B cell (primary cell): ENCODE data around the gene ANO2. TPM values are rescaled to one million over a fixed set of nuclear protein-coding genes. Genes with fewer than 3 reads are reported as not detected.

Source experiments
- ATAC-seq: fragments of 200-7000 bp; cut with Tn5 transposase; one replicate; pipeline ENCODE4 v1.10.0; 2021; ENCODE audit warnings: low read depth, mild to moderate bottlenecking, moderate number of reproducible peaks, moderate library complexity
- CTCF ChIA-PET: fragments of 350-600 bp; sonication (Branson Sonifier 250); formaldehyde crosslinking; loops from one replicate; lab custom pipeline; 2021; ENCODE audit warnings: antibody characterized with exemption, inconsistent platforms; lab: Charles Lee
- POLR2A ChIA-PET: fragments of 350-600 bp; sonication (Branson Sonifier 250); formaldehyde crosslinking; loops from one replicate; lab custom pipeline; 2021; ENCODE audit warnings: antibody characterized with exemption; lab: Charles Lee
- DNase-seq: peaks from one replicate; pipeline ENCODE4 v3.0.0; 2013
- H2AFZ ChIP-seq: 2 replicates; pipeline ENCODE4 v1.6.1; 2012; ENCODE audit warnings: mild to moderate bottlenecking, low read depth, low read length; ENCODE audit not compliant: insufficient read depth, poor library complexity, severe bottlenecking
- H3K27ac ChIP-seq, 2 donors: 1 replicate in 1 of 2; 2 replicates in 1 of 2; pipeline ENCODE4 v1.5.1; 2012 to 2013; ENCODE audit warnings: low read length in 2 of 2, mild to moderate bottlenecking in 2 of 2, moderate library complexity in 1 of 2
- H3K27me3 ChIP-seq, 4 experiments: fragments of 200-600 bp in 1 of 4; sonication (generic) in 1 of 4; replicated peaks in 1 of 4; 1 replicate in 2 of 4; 2 replicates in 2 of 4; pipeline versions ENCODE4 v1.6.1 to v1.7.0; 2013 to 2016; ENCODE audit warnings: low read length in 3 of 4, mild to moderate bottlenecking in 2 of 4, mixed read lengths in 1 of 4, moderate library complexity in 1 of 4; ENCODE audit not compliant: insufficient read depth in 4 of 4, control insufficient read depth in 3 of 4; ENCODE audit errors: control extremely low read depth in 1 of 4
- H3K36me3 ChIP-seq, 2 experiments: replicated peaks in 1 of 2; 1 replicate in 1 of 2; 2 replicates in 1 of 2; pipeline versions ENCODE4 v1.6.1 to v1.7.1; 2013; ENCODE audit warnings: low read length in 1 of 2; ENCODE audit not compliant: insufficient read depth in 2 of 2, control insufficient read depth in 1 of 2; ENCODE audit errors: control extremely low read depth in 1 of 2, extremely low read depth in 1 of 2
- H3K4me1 ChIP-seq, 2 donors: fragments of 200-600 bp in 1 of 2; sonication (generic) in 1 of 2; 1 replicate in 1 of 2; 2 replicates in 1 of 2; pipeline versions ENCODE4 v1.5.1 to v1.6.1; 2013 to 2017; ENCODE audit warnings: low read length in 2 of 2; ENCODE audit not compliant: control insufficient read depth in 2 of 2, insufficient read depth in 2 of 2
- H3K4me2 ChIP-seq: replicated peaks from 2 replicates; pipeline ENCODE3; 2012; ENCODE audit warnings: mild to moderate bottlenecking, low read depth, low read length; ENCODE audit not compliant: poor library complexity, severe bottlenecking
- H3K4me3 ChIP-seq, 5 experiments: fragments of 200-600 bp in 1 of 5; sonication (generic) in 1 of 5; 1 replicate in 3 of 5; 2 replicates in 2 of 5; pipeline versions ENCODE4 v1.5.1 to v1.7.0; 2011 to 2016; ENCODE audit warnings: low read length in 4 of 5, mild to moderate bottlenecking in 4 of 5, low read depth in 2 of 5, control low read depth in 1 of 5, moderate library complexity in 1 of 5; ENCODE audit not compliant: insufficient read depth in 1 of 5; ENCODE audit errors: control extremely low read depth in 1 of 5, extremely low read depth in 1 of 5
- H3K79me2 ChIP-seq: fragments of 200-600 bp; sonication (generic); one replicate; pipeline ENCODE4 v1.6.0; 2016; ENCODE audit warnings: low read length; ENCODE audit not compliant: control insufficient read depth, insufficient read depth
- H3K9ac ChIP-seq: fragments of 200-600 bp; sonication (generic); 2 replicates; pipeline ENCODE4 v1.6.1; 2017; ENCODE audit warnings: mild to moderate bottlenecking, low read length, moderate library complexity
- H3K9me3 ChIP-seq, 3 donors: one replicate each; pipeline versions ENCODE4 v1.6.1 to v1.7.1; 2013; ENCODE audit warnings: low read length in 2 of 3; ENCODE audit not compliant: control insufficient read depth in 2 of 3, insufficient read depth in 1 of 3; ENCODE audit errors: control extremely low read depth in 1 of 3
- H4K20me1 ChIP-seq: 2 replicates; pipeline ENCODE4 v1.6.0; 2012; ENCODE audit warnings: mild to moderate bottlenecking, low read length; ENCODE audit not compliant: insufficient read depth, control insufficient read depth, poor library complexity, severe bottlenecking
- H3K27ac Mint-ChIP-seq: one replicate; pipeline ENCODE4 v1.8.0; 2021; ENCODE audit warnings: mixed read lengths
- H3K27me3 Mint-ChIP-seq: one replicate; pipeline ENCODE4 v1.8.0; 2021; ENCODE audit warnings: mixed read lengths
- H3K4me1 Mint-ChIP-seq: one replicate; pipeline ENCODE4 v1.8.0; 2021; ENCODE audit warnings: mixed read lengths
- H3K4me3 Mint-ChIP-seq: one replicate; pipeline ENCODE4 v1.8.0; 2021; ENCODE audit warnings: mixed read lengths
- H3K9me3 Mint-ChIP-seq: one replicate; pipeline ENCODE4 v1.8.0; 2022; ENCODE audit warnings: mixed read lengths; ENCODE audit not compliant: insufficient read depth
- CTCF ChIP-seq: fragments of 200-600 bp; IDR thresholded peaks from one replicate; pipeline ENCODE4 v1.8.0; 2022; ENCODE audit warnings: antibody characterized with exemption, mild to moderate bottlenecking
- EZH2 ChIP-seq: IDR thresholded peaks from 2 replicates; pipeline ENCODE4 v1.6.1; 2012; ENCODE audit warnings: borderline replicate concordance, low read depth, mild to moderate bottlenecking, moderate library complexity, low read length; ENCODE audit not compliant: insufficient read depth, poor library complexity, severe bottlenecking
- WGBS: methylation state at CpG from one replicate; pipeline ENCODE4 v1.1.5; 2013; ENCODE audit warnings: missing lambda C conversion rate; ENCODE audit not compliant: insufficient coverage; 5-methylcytosine and 5-hydroxymethylcytosine counted together
- intact Hi-C: fragments of 100-400 bp; cut with micrococcal nuclease; formaldehyde crosslinking; loops from one replicate; pipeline ENCODE4 v1.10.0; 2022
- polyA plus RNA-seq: library from polyadenylated mRNA; depleted of rRNA; stranded (reverse); fragments of >200 nt; gene quantifications from 2 replicates; pipeline ENCODE4 v1.2.3, GENCODE V29; 2012
- total RNA-seq, 2 donors: library from RNA; stranded (reverse); fragments of 120-200 nt in 1 of 2; gene quantifications; 1 replicate in 1 of 2; 2 replicates in 1 of 2; pipeline versions ENCODE4 v1.2.3 to v1.2.4, GENCODE V29; 2013 to 2022

Gene ANO2
- total and polyA plus RNA-seq, 2 donors (not counting 1 experiment from before 2014, with no cell fraction given): not detected

- Histone ChIP-seq H3K36me3 (no peaks in the 10 kb centered on the region), H3K27ac (no peak overlapping the region), H4K20me1 (no peaks in the 10 kb centered on the region), H3K79me2 (no peaks in the 10 kb centered on the region), H3K4me2 (no peak overlapping the region), H3K4me3 (no peak overlapping the region), H3K27me3 (peaks cover 0 to 31% (median 13%) of the 10 kb centered on the region in 4 experiments), H3K9me3 (peaks cover 0 to 8% (median 0%) of the 10 kb centered on the region in 3 donors), H3K9ac (no peak overlapping the region), H2AFZ (no peak overlapping the region), H3K4me1 (no peaks in the 10 kb centered on the region)
- TF ChIP-seq EZH2 (no peak), CTCF (no peak)
- Mint-ChIP-seq H3K27me3 (peaks cover 74% of the 10 kb centered on the region), H3K9me3 (no peaks in the 10 kb centered on the region), H3K4me1 (no peaks in the 10 kb centered on the region), H3K27ac (no peak overlapping the region), H3K4me3 (no peak overlapping the region)
- ChIA-PET CTCF (no interaction called here), POLR2A (no interaction called here)
- ATAC-seq: no peak
- no CpG with 5 or more reads among the region's 3 CpGs for WGBS
- intact Hi-C loops: no loop called here
- DNase-seq: no peak
These were observed 3.2 kb downstream of the ANO2 start for GRCh38 chr12:5941907-5942306.

- Histone ChIP-seq H3K79me2 (no peaks in the 10 kb centered on the region), H3K9ac (no peak overlapping the region), H3K4me1 (no peaks in the 10 kb centered on the region), H3K4me3 (no peak overlapping the region), H3K4me2 (no peak overlapping the region), H3K27ac (no peak overlapping the region), H4K20me1 (no peaks in the 10 kb centered on the region), H3K9me3 (peaks cover 0 to 5% (median 0%) of the 10 kb centered on the region in 3 donors), H3K27me3 (peaks cover 0 to 12% (median 0%) of the 10 kb centered on the region in 4 experiments), H2AFZ (no peak overlapping the region), H3K36me3 (no peaks in the 10 kb centered on the region)
- Mint-ChIP-seq H3K4me1 (no peaks in the 10 kb centered on the region), H3K9me3 (peaks cover 2% of the 10 kb centered on the region), H3K4me3 (no peak overlapping the region), H3K27ac (no peak overlapping the region), H3K27me3 (peaks cover 13% of the 10 kb centered on the region)
- ChIA-PET CTCF (no interaction called here), POLR2A (no interaction called here)
- TF ChIP-seq EZH2 (no peak), CTCF (no peak)
- intact Hi-C loops: no loop called here
- ATAC-seq (no peak), DNase-seq (no peak)
- 89% methylated on average over 4 of the region's 4 CpGs for WGBS
These were observed 17.1 kb downstream of the ANO2 start for GRCh38 chr12:5927732-5928516.
